Prostate gland (tissue), 2 donors: ENCODE measurements around the gene PSD. TPM values are rescaled to one million over a fixed set of nuclear protein-coding genes. Genes with fewer than 3 reads are reported as not detected.

Experiments used
- DNase-seq: peaks from one replicate; pipeline ENCODE4 v3.0.0-alpha.2; 2019; ENCODE audit warnings: low spot score
- H3K27ac ChIP-seq, 2 donors: fragments of 200-600 bp; sonication (generic); 2 replicates each; pipeline ENCODE4 v1.5.1; 2017 to 2019
- H3K27me3 ChIP-seq: fragments of 200-600 bp; sonication (generic); replicated peaks from 2 replicates; pipeline ENCODE4 v1.5.1; 2019; ENCODE audit not compliant: insufficient read depth
- H3K36me3 ChIP-seq, 2 donors: fragments of 200-600 bp; sonication (generic); 1 replicate in 1 of 2; 2 replicates in 1 of 2; pipeline versions ENCODE4 v1.5.1 to v1.8.1; 2017 to 2019
- H3K4me1 ChIP-seq: fragments of 200-600 bp; sonication (generic); replicated peaks from 2 replicates; pipeline ENCODE4 v1.5.1; 2019
- H3K4me3 ChIP-seq, 2 donors: fragments of 200-600 bp; sonication (generic); 2 replicates each; pipeline ENCODE4 v1.5.1; 2017 to 2019
- H3K9me3 ChIP-seq: fragments of 200-600 bp; sonication (generic); 2 replicates; pipeline ENCODE4 v1.5.1; 2017
- CTCF ChIP-seq, 4 experiments: fragments of 200-600 bp in 2 of 4; fragments of 450-650 bp in 2 of 4; sonication (generic) in 2 of 4; IDR thresholded peaks; 1 replicate in 3 of 4; 2 replicates in 1 of 4; pipeline ENCODE4 v1.5.1; 2016 to 2019; ENCODE audit warnings: antibody characterized with exemption in 4 of 4, mild to moderate bottlenecking in 2 of 4, moderate library complexity in 2 of 4
- POLR2A ChIP-seq: fragments of 450-650 bp; IDR thresholded peaks from one replicate; pipeline ENCODE4 v1.6.1; 2016; ENCODE audit warnings: antibody characterized with exemption, mild to moderate bottlenecking
- POLR2AphosphoS5 ChIP-seq: sonication (generic); formaldehyde crosslinking; IDR thresholded peaks from one replicate; pipeline ENCODE4 v1.6.1; 2017; ENCODE audit warnings: antibody characterized with exemption
- WGBS: methylation state at CpG from one replicate; pipeline ENCODE4 v1.1.5; 2018; 5-methylcytosine and 5-hydroxymethylcytosine counted together
- intact Hi-C: fragments of 100-400 bp; cut with DNase I; formaldehyde crosslinking; loops from one replicate; pipeline ENCODE4 v1.14.2; 2022
- total RNA-seq, 2 donors: library from RNA; depleted of rRNA; stranded (reverse); fragments of >200 nt; gene quantifications; one replicate each; pipeline ENCODE4 v1.1.0, GENCODE V29; 2016

PSD gene
- total RNA-seq, 2 donors from 2014 or later: 1.0 to 10.9 TPM

GRCh38 chr10:102421507-102421756 is 2.8 kb upstream of the PSD start:
- intact Hi-C loops: loop anchor here (2.0 kb wide), 1 partner anchor 27 kb away; the partner anchor contains the start of gene NFKB2
- Histone ChIP-seq H3K4me1 (peaks cover 26% of the 10 kb centered on the region), H3K4me3 (peak overlapping the region; percentile 62 to 73), H3K9me3 (no peaks in the 10 kb centered on the region), H3K36me3 (peaks cover 0 to 8% of the 10 kb centered on the region in 2 donors), H3K27me3 (no peaks in the 10 kb centered on the region), H3K27ac (peak overlapping the region; percentile 83 to 86)
- TF ChIP-seq POLR2AphosphoS5: no peak
- no peak for TF ChIP-seq POLR2A
- no peak for DNase-seq
- WGBS: 0% methylated on average over 14 of the region's 14 CpGs

- 0% methylated on average over 66 of the region's 66 CpGs for WGBS
Measured at GRCh38 chr10:102420714-102421506, 2.3 kb upstream of the PSD start, which contains the start of gene FBXL15. TSS of gene FBXL15 (plus strand) at chr10:102420836. CDS start at chr10:102421130, 294 bp downstream.

GRCh38 chr10:102420181-102420713 is 1.7 kb upstream of the PSD start:
- Histone ChIP-seq H3K4me1 (peaks cover 26% of the 10 kb centered on the region), H3K4me3 (peak overlapping the region; percentile 62 to 73), H3K36me3 (peaks cover 0 to 8% of the 10 kb centered on the region in 2 donors), H3K9me3 (no peaks in the 10 kb centered on the region), H3K27ac (peak overlapping the region; percentile 83 to 86), H3K27me3 (no peaks in the 10 kb centered on the region)
- WGBS: under 1% methylated on average over 20 of the region's 21 CpGs
- TF ChIP-seq POLR2AphosphoS5 (no peak), POLR2A (no peak), CTCF (IDR thresholded peaks at IDR 0.05) (no peak)
- intact Hi-C loops: loop anchor here (2.0 kb wide), 1 partner anchor 25 kb away; the partner anchor contains the start of gene NFKB2
- no peak for DNase-seq

More at GRCh38 chr10:102420714-102421506, 2.3 kb upstream of the PSD start, which contains the start of gene FBXL15:
- intact Hi-C loops: loop anchor here (2.0 kb wide), 1 partner anchor 26 kb away; the partner anchor contains the start of gene NFKB2
- peaks cover 26% of the 10 kb centered on the region for H3K4me1 ChIP-seq
- peak within 1 kb of the TSS; percentile 62 to 73 for H3K4me3 ChIP-seq
- DNase-seq: peak; percentile 94
- TF ChIP-seq POLR2AphosphoS5: peak; percentile 96
- peak in 2 of 4 experiments; percentile 23 to 33 for TF ChIP-seq CTCF (IDR thresholded peaks at IDR 0.05)
- TF ChIP-seq POLR2A: peak; percentile 26
- no peaks in the 10 kb centered on the region for H3K9me3 ChIP-seq
- H3K27ac ChIP-seq: peak within 1 kb of the TSS; percentile 83 to 86
- H3K36me3 ChIP-seq: peaks cover 0 to 8% of the 10 kb centered on the region in 2 donors
- H3K27me3 ChIP-seq: no peaks in the 10 kb centered on the region

GRCh38 chr10:102419269-102420180 is 940 bp upstream of the PSD start:
- no peaks in the 10 kb centered on the region for H3K9me3 ChIP-seq
- no peak overlapping the region for H3K27ac ChIP-seq
- peak overlapping the region; percentile 62 to 73 for H3K4me3 ChIP-seq
- peaks cover 26% of the 10 kb centered on the region for H3K4me1 ChIP-seq
- TF ChIP-seq CTCF (IDR thresholded peaks at IDR 0.05): peak in 1 of 4 experiments; percentile 6
- TF ChIP-seq POLR2AphosphoS5: peak; percentile 68
- TF ChIP-seq POLR2A: no peak
- WGBS: 3% methylated on average over 54 of the region's 54 CpGs
- peaks cover 0 to 8% of the 10 kb centered on the region in 2 donors for H3K36me3 ChIP-seq
- no peaks in the 10 kb centered on the region for H3K27me3 ChIP-seq
- DNase-seq: peak; percentile 40
- intact Hi-C loops: loop anchor here (2.0 kb wide), 1 partner anchor 25 kb away; the partner anchor contains the start of gene NFKB2
